ENCODE measurements around the gene POC1A. TPM values are rescaled to one million over a fixed set of nuclear protein-coding genes. Genes with fewer than 3 reads are reported as not detected.

POC1A gene
- total and polyA plus RNA-seq, 9 of the 15 experiments (the other 6 are each of a cell fraction or from before 2014, with no cell fraction given): 7.2 to 17.5 (median 12.1) TPM

DNA sequence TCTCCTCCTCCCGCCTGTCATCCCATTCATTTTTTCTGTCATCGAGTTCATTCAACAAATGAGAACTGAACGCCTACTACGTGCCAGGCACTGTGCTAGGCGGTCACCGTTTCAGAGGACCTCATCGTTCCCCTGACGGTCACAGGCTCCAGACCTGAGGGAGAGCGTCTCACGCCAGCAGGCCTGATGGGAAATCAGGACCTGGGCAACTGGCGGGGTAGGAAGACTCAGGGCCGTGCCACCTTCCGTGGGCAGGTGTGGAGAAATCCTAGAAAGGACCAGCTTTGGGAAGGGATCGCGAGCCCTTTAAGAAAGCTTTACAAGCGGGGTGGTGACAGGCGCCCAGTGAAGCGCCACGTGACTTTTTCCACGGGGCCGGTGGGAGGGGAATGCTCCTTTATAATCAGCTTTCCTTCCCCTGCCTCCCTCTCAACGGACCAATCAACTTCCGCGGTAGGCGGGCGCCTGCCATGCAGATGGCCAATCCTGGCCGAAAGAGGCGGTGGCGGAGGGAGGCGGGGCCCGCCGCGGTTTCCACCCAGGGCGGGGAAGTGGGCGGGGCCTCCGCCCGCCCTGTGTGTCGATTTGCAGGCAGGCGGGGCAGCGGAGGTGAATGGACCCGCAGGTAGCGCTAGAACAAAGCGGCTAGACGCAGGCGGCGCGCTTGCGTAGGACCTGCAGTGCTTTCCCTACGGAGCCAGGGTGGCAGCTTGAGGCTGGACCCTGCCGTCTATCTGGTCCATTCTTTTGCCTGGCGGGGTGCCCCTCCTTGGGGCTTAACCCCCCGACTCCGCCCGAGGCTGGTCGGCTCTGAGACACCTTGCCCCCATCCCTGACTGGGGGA is 97.0 kb downstream of the POC1A start (continued):
- peak; percentile 66 for TF ChIP-seq MXI1 (IDR thresholded peaks at IDR 0.05; ENCODE audit: low read depth, low read length)
- TF ChIP-seq ZNF507 (tag; conservative IDR thresholded peaks at IDR 0.05): no peak
- peak; percentile 88 for TF ChIP-seq MBD2 (IDR thresholded peaks at IDR 0.05; ENCODE audit: borderline replicate concordance, low read depth)
- TF ChIP-seq CCAR2 (IDR thresholded peaks at IDR 0.05; ENCODE audit: low read depth, low read length): no peak
- TF ChIP-seq, protein P1, sequence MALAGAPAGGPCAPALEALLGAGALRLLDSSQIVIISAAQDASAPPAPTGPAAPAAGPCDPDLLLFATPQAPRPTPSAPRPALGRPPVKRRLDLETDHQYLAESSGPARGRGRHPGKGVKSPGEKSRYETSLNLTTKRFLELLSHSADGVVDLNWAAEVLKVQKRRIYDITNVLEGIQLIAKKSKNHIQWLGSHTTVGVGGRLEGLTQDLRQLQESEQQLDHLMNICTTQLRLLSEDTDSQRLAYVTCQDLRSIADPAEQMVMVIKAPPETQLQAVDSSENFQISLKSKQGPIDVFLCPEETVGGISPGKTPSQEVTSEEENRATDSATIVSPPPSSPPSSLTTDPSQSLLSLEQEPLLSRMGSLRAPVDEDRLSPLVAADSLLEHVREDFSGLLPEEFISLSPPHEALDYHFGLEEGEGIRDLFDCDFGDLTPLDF (CRISPR knock-in tag; IDR thresholded peaks at IDR 0.05): no peak
- peak; percentile 89 for TF ChIP-seq FOS (IDR thresholded peaks at IDR 0.05; ENCODE audit: extremely low read depth, insufficient read length)
- no peak for TF ChIP-seq PHF21A (IDR thresholded peaks at IDR 0.05; ENCODE audit: borderline replicate concordance, low read depth)
- TF ChIP-seq ZNF444 (CRISPR knock-in tag; IDR thresholded peaks at IDR 0.05): no peak
- TF ChIP-seq RAD51 (IDR thresholded peaks at IDR 0.05; ENCODE audit: borderline replicate concordance, low read depth): peak; percentile 95
- no peak for TF ChIP-seq SLC30A9 (CRISPR knock-in tag; IDR thresholded peaks at IDR 0.05)
- TF ChIP-seq NFIC (IDR thresholded peaks at IDR 0.05): no peak
- TF ChIP-seq CBX8 (IDR thresholded peaks at IDR 0.05; ENCODE audit: borderline replicate concordance, extremely low read depth, low read depth, low read length, poor library complexity, severe bottlenecking): no peak
- no peak for TF ChIP-seq FOXP4 (CRISPR knock-in tag; IDR thresholded peaks at IDR 0.05; ENCODE audit: borderline replicate concordance)
- TF ChIP-seq, protein P2, sequence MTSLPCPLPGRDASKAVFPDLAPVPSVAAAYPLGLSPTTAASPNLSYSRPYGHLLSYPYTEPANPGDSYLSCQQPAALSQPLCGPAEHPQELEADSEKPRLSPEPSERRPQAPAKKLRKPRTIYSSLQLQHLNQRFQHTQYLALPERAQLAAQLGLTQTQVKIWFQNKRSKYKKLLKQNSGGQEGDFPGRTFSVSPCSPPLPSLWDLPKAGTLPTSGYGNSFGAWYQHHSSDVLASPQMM (CRISPR knock-in tag; IDR thresholded peaks at IDR 0.05): no peak
- TF ChIP-seq ZNF3 (CRISPR knock-in tag; IDR thresholded peaks at IDR 0.05): no peak
- TF ChIP-seq NCOA4 (IDR thresholded peaks at IDR 0.05; ENCODE audit: partially characterized antibody): no peak
- TF ChIP-seq CHCHD3 (CRISPR knock-in tag; IDR thresholded peaks at IDR 0.05): no peak
- TF ChIP-seq IRF9 (tag; IDR thresholded peaks at IDR 0.05): no peak
- TF ChIP-seq EWSR1 (IDR thresholded peaks at IDR 0.05; ENCODE audit: borderline replicate concordance, low read depth, partially characterized antibody): no peak
- no peak for TF ChIP-seq CBFA2T3 (IDR thresholded peaks at IDR 0.05)
- TF ChIP-seq CHD2 (IDR thresholded peaks at IDR 0.05; ENCODE audit: low read depth, low read length): peak; percentile 66
- no peak for TF ChIP-seq TEAD4 (IDR thresholded peaks at IDR 0.05; ENCODE audit: low read length)
- TF ChIP-seq TEAD4 (CRISPR knock-in tag; IDR thresholded peaks at IDR 0.05; ENCODE audit: borderline replicate concordance): no peak
- no peak for TF ChIP-seq ZBTB17 (CRISPR knock-in tag; IDR thresholded peaks at IDR 0.05)
- TF ChIP-seq KHSRP (IDR thresholded peaks at IDR 0.05): no peak
- TF ChIP-seq ZNF124 (CRISPR knock-in tag; IDR thresholded peaks at IDR 0.05): no peak

All from K562 (cell line).